K562 (cell line): ENCODE results near the gene SNAPC5. TPM values are rescaled to one million over a fixed set of nuclear protein-coding genes. Genes with fewer than 3 reads are reported as not detected.

Source experiments
- CAMTA2 ChIP-seq: fragments of 250-450 bp; sonication (Bioruptor Pico); conservative IDR thresholded peaks from 2 replicates; pipeline ENCODE4 v1.5.1; 2022
- DACH1 ChIP-seq: fragments of 450-650 bp; IDR thresholded peaks from 2 replicates; pipeline ENCODE4 v1.6.1; 2018; ENCODE audit not compliant: partially characterized antibody
- ERF ChIP-seq: fragments of 450-650 bp; formaldehyde crosslinking; IDR thresholded peaks from 2 replicates; pipeline ENCODE4 v1.4.0; 2020; ENCODE audit warnings: mild to moderate bottlenecking, mixed read lengths
- HMGN3 ChIP-seq: IDR thresholded peaks from 2 replicates; pipeline ENCODE4 v1.6.1; 2011; ENCODE audit warnings: borderline replicate concordance, low read depth, mild to moderate bottlenecking, mixed read lengths, low read length; ENCODE audit not compliant: insufficient read length; ENCODE audit errors: extremely low read depth
- ILK ChIP-seq: fragments of 450-650 bp; IDR thresholded peaks from 2 replicates; pipeline ENCODE4 v1.6.1; 2016; ENCODE audit warnings: missing genetic modification characterization, low read depth, mild to moderate bottlenecking, missing compliant biosample characterization, moderate library complexity, borderline replicate concordance
- KLF10 ChIP-seq: fragments of 250-450 bp; sonication (Bioruptor Pico); IDR thresholded peaks from 2 replicates; pipeline ENCODE4 v1.6.1; 2021; ENCODE audit warnings: matching md5 sums
- KLF16 ChIP-seq: IDR thresholded peaks from 2 replicates; pipeline ENCODE4 v1.6.1; 2016; ENCODE audit warnings: antibody characterized with exemption
- MBD2 ChIP-seq: sonication (generic); IDR thresholded peaks from 2 replicates; pipeline ENCODE4 v1.6.1; 2016; ENCODE audit warnings: low read depth, borderline replicate concordance
- MIER1 ChIP-seq: fragments of 450-650 bp; IDR thresholded peaks from 2 replicates; pipeline ENCODE4 v1.6.1; 2016; ENCODE audit warnings: antibody characterized with exemption, mild to moderate bottlenecking, low read depth
- MLX ChIP-seq, 2 experiments: fragments of 450-650 bp in 1 of 2; sonication (generic) in 1 of 2; formaldehyde crosslinking; conservative IDR thresholded peaks; 2 replicates each; pipeline versions ENCODE4 v1.4.0 to v1.8.1; 2020 to 2022; ENCODE audit warnings: mild to moderate bottlenecking in 1 of 2, missing genetic modification reagents in 1 of 2
- PHF21A ChIP-seq: fragments of 450-650 bp; IDR thresholded peaks from 2 replicates; pipeline ENCODE4 v1.6.1; 2017; ENCODE audit warnings: low read depth, borderline replicate concordance
- POLR2A ChIP-seq: fragments of 450-650 bp; conservative IDR thresholded peaks from 2 replicates; pipeline ENCODE4 v1.6.1; 2016
- POLR2AphosphoS2 ChIP-seq: IDR thresholded peaks from 2 replicates; pipeline ENCODE4 v1.6.1; 2012; ENCODE audit warnings: low read length, improper control_type of control experiment
- SAP30 ChIP-seq: fragments of 200-600 bp; sonication (generic); IDR thresholded peaks from 2 replicates; pipeline ENCODE4 v1.6.1; 2012; ENCODE audit warnings: borderline replicate concordance, low read depth, mild to moderate bottlenecking, moderate library complexity, low read length, control low read depth, inconsistent platforms; ENCODE audit not compliant: insufficient read depth, poor library complexity, severe bottlenecking
- SIRT6 ChIP-seq: IDR thresholded peaks from one replicate; pipeline ENCODE4 v1.6.1; 2012; ENCODE audit warnings: low read depth, mild to moderate bottlenecking, control low read depth, inconsistent platforms, low read length, moderate library complexity
- SREBF2 ChIP-seq: sonication (generic); formaldehyde crosslinking; IDR thresholded peaks from 2 replicates; pipeline ENCODE4 v1.4.0; 2020; ENCODE audit warnings: mild to moderate bottlenecking, missing genetic modification reagents
- SRSF1 ChIP-seq: fragments of 200-400 bp; formaldehyde crosslinking; IDR thresholded peaks from 2 replicates; pipeline ENCODE4 v1.6.1; 2017; ENCODE audit warnings: mild to moderate bottlenecking, low read depth, low read length, moderate library complexity
- STAT5A ChIP-seq: IDR thresholded peaks from 2 replicates; pipeline ENCODE4 v1.6.1; 2012; ENCODE audit warnings: low read length, inconsistent platforms, borderline replicate concordance
- SUPT5H ChIP-seq: fragments of 450-650 bp; IDR thresholded peaks from 2 replicates; pipeline ENCODE4 v1.6.1; 2016
- TCF7L2 ChIP-seq: fragments of 150-350 bp; IDR thresholded peaks from 2 replicates; pipeline ENCODE4 v1.6.1; 2016; ENCODE audit warnings: low read depth, mild to moderate bottlenecking, low read length, moderate library complexity
- XRCC3 ChIP-seq: fragments of 450-650 bp; IDR thresholded peaks from 2 replicates; pipeline ENCODE4 v1.6.1; 2017; ENCODE audit warnings: mild to moderate bottlenecking, moderate library complexity
- ZBTB2 ChIP-seq: fragments of 450-650 bp; IDR thresholded peaks from 2 replicates; pipeline ENCODE4 v1.6.1; 2016; ENCODE audit warnings: antibody characterized with exemption
- ZNF12 ChIP-seq: sonication (generic); formaldehyde crosslinking; IDR thresholded peaks from 2 replicates; pipeline ENCODE4 v1.4.0; 2020; ENCODE audit warnings: mild to moderate bottlenecking, missing genetic modification reagents
- ZNF644 ChIP-seq: fragments of 200-800 bp; sonication (Bioruptor generic); IDR thresholded peaks from 2 replicates; pipeline ENCODE4 v1.6.1; 2016; ENCODE audit warnings: low read depth, missing genetic modification characterization, missing compliant biosample characterization
- ZNF707 ChIP-seq: fragments of 250-450 bp; sonication (Bioruptor Pico); conservative IDR thresholded peaks from 2 replicates; pipeline ENCODE4 v1.8.0; 2022; ENCODE audit warnings: inconsistent platforms, mild to moderate bottlenecking, moderate library complexity
- ZSCAN29 ChIP-seq: fragments of 450-650 bp; IDR thresholded peaks from 2 replicates; pipeline ENCODE4 v1.6.1; 2017
- ZSCAN32 ChIP-seq: fragments of 450-650 bp; formaldehyde crosslinking; IDR thresholded peaks from 2 replicates; pipeline ENCODE4 v1.4.0; 2020; ENCODE audit warnings: mild to moderate bottlenecking, moderate library complexity
- polyA plus RNA-seq, 8 experiments: library from polyadenylated mRNA; depleted of rRNA in 4 of 8; stranded (reverse) in 5 of 8; unstranded in 3 of 8; fragments of >200 nt; fragmentation: Nextera tagmentation in 2 of 8; fragmentation: Illumina TruSeq in 1 of 8; extraction: Ambion mirVana in 2 of 8; extraction: Trizol in 1 of 8; gene quantifications; 2 replicates each; pipeline versions ENCODE4 v1.2.1 to v1.2.3, GENCODE V29; 2011 to 2014; ENCODE audit warnings: inconsistent platforms in 1 of 8, missing spikeins in 1 of 8
- total RNA-seq, 7 experiments: library from RNA; depleted of rRNA in 6 of 7; stranded (reverse); fragments of >200 nt in 6 of 7; fragmentation: Illumina TruSeq in 2 of 7; extraction: Trizol in 2 of 7; gene quantifications; 2 replicates each; pipeline versions ENCODE4 v1.2.1 to v1.2.3, GENCODE V29; 2011 to 2021; ENCODE audit warnings: low replicate concordance in 1 of 7
- TF ChIP-seq, protein P1 (sequence below): sonication (generic); formaldehyde crosslinking; IDR thresholded peaks from 2 replicates; pipeline ENCODE4 v1.8.0; 2022; ENCODE audit warnings: mild to moderate bottlenecking, missing genetic modification reagents

Gene SNAPC5
- total and polyA plus RNA-seq, 9 of the 15 experiments (the other 6 are each of a cell fraction or from before 2014, with no cell fraction given) = 52.8 to 155 (median 96.5) TPM

DNA sequence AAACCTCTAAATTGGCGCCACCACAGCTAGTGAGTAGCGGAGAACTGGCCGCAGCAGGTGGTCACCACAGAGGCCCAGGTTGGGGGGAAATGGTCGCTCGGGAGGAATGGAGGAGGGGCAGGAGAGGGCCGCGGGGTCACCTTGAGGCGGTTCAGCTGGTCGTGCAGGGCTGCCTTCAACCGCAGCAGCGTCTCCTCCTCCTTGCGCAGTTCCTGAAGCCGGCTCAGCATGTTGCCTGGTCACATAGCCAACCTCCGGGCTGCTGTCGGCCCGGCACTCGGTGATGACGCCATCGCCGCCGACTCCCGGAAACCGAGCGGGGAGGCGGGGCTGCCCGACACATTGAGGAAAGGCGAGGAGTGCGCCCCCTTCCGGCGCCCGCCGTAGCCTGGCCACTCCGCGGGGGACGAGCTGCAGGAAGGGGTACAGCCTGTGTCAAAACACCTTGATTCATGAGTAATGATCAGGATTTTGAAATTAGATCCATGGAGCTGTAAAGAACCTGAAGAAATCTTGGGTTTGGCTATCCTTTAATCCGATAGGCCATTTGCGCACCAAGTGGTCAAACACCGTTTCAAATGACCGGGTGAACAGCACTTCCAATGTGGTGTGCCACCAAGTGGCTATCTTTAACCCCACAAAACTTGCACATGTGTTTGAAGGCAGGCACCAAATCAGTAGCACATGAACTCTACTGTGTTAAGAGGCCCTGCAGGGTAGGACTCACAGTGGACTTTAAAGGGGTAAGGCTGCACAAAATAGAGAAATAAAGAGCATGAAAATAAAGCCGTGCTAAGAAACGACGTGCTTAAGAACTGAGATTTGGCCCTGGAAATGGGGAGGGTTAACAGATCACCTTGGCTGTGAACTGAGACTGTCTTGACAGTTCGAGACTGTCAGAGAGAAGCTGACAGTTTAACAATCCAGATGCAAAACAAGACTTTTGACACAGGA lies at the start of gene SNAPC5 (continued):
- TF ChIP-seq TCF7L2 (no peak), MLX (CRISPR knock-in tag; conservative IDR thresholded peaks at IDR 0.05) (no peak), ZBTB2 (no peak; the same call in 1 of the 2 replicates), KLF10 (CRISPR knock-in tag) (no peak), ZSCAN29 (no peak), SRSF1 (no peak), STAT5A (peak; percentile 41), PHF21A (peak; percentile 66; the same call in 1 of the 2 replicates), SUPT5H (peak; percentile 76), HMGN3 (peak; percentile 97), CAMTA2 (CRISPR knock-in tag) (0 out of 2 replicates have a peak, but pooled peaks have one; percentile 72), SAP30 (peak; percentile 98), MBD2 (peak; percentile 83), XRCC3 (no peak), ZNF12 (CRISPR knock-in tag) (no peak), SIRT6 (no peak), ERF (CRISPR knock-in tag) (peak; percentile 96), POLR2AphosphoS2 (peak; percentile 99), POLR2A (peak; percentile 87), ILK (tag) (no peak), DACH1 (peak; percentile 73), SREBF2 (CRISPR knock-in tag) (no peak), ZSCAN32 (CRISPR knock-in tag) (no peak), MIER1 (peak; percentile 1; the same call in 1 of the 2 replicates), ZNF644 (tag) (no peak), ZNF707 (CRISPR knock-in tag) (no peak), KLF16 (peak; percentile 61; the same call in 1 of the 2 replicates)
- TF ChIP-seq, protein P1, sequence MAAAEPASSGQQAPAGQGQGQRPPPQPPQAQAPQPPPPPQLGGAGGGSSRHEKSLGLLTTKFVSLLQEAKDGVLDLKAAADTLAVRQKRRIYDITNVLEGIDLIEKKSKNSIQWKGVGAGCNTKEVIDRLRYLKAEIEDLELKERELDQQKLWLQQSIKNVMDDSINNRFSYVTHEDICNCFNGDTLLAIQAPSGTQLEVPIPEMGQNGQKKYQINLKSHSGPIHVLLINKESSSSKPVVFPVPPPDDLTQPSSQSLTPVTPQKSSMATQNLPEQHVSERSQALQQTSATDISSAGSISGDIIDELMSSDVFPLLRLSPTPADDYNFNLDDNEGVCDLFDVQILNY (CRISPR knock-in tag) = no peak; the same call in 1 of the 2 replicates
